GM19467 (cell line): ENCODE data around the gene FGA.

Source experiments
- ATAC-seq: cut with Tn5 transposase; IDR thresholded peaks from one replicate; pipeline ENCODE4 v1.9.1; 2021; ENCODE audit warnings: mild to moderate bottlenecking, moderate library complexity; ENCODE audit not compliant: unreplicated experiment

FGA gene

DNA sequence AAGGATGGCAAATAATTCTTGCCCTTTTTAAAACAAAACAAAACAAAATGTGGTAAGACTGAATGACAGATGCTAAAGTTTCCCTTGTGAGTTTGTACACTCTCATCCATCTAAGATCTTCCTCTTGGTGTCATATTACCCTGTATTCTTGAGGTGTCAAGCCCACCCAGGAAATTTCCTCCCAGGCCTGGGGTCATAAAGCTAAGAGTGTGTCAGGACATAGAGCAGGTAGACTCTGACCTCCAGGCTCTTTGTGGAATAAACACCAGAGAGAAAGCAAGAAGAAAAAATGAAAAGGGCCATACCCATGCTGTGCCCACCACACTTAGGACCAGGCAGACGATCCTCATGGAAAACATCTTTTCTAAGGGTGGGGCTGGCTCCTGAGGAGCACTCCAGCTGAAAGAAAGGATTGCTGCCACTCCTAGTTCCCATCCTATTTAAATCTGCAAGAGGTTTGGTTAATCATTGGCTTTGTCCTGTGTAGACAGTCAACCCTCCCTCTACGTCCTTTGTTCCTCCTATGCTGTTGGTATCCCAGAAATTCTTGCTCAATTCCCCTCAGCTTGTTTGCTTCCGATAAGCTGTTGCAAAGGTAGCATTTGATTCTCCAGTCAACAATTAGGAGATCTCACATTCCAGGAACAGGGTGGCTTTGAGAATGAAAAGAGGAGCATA is at the start of gene FGA:
FGA (minus strand) TSS at position 414 of the 678 bp plus-strand sequence; CDS start at position 359, 55 bp downstream.
- ATAC-seq, result no peak

DNA sequence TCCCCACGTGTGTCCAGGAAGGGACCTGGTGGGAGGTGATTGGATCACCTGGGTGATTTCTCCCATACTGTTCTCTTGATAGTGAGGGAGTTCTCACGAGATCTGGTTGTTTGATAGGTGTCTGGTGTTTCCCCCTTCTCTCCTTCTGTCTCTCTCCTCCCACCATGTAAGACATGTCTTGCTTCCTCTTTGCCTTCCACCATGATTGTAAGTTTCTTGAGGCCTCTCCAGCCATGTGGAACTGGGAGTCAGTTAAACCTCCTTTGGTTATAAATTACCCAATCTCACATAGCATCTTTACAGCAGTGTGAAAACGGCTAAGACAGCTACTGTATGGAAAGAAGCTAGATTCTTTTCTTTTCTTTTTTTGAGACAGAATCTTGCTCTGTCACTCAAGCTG is 43.5 kb upstream of the FGA start:
- ATAC-seq, result no peak

DNA sequence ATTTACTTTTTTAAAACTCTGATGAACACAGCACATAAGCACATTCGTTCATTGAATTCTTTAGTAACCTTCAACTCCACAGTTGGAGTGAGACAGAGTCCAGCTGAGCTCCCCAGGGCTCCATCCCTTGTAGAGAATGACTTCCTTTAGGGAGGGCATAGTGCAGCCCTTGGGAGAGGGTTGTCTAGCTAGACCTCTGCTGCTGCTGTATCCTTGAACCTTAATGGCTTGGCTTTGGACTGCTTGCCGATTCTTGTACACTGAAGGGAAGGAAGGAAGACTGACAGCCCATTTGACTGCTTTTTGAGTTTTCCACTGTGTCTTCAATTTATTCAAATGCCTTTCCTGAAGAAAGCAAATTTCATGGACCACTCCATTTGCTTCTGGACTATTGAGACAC is 41.3 kb upstream of the FGA start:
- ATAC-seq, result no peak

DNA sequence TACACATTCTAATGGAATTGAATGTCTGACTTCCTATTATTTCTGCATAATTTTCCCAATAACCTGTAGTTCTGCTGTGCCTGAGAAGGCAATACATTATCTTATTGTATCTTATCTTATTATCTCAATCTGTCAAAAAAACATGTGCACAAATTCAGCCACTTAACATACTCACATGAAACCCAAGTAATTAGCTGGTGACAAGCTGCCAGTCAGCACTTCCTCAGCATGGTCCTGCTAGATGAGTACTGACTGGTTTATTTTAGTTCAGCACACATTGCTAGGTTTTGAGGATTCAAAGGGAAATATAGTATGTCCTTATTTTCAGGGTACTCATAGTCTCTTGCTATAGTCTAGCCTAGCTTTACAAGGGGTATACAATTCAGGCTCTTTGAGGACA is 39.8 kb upstream of the FGA start:
- no peak for ATAC-seq

DNA sequence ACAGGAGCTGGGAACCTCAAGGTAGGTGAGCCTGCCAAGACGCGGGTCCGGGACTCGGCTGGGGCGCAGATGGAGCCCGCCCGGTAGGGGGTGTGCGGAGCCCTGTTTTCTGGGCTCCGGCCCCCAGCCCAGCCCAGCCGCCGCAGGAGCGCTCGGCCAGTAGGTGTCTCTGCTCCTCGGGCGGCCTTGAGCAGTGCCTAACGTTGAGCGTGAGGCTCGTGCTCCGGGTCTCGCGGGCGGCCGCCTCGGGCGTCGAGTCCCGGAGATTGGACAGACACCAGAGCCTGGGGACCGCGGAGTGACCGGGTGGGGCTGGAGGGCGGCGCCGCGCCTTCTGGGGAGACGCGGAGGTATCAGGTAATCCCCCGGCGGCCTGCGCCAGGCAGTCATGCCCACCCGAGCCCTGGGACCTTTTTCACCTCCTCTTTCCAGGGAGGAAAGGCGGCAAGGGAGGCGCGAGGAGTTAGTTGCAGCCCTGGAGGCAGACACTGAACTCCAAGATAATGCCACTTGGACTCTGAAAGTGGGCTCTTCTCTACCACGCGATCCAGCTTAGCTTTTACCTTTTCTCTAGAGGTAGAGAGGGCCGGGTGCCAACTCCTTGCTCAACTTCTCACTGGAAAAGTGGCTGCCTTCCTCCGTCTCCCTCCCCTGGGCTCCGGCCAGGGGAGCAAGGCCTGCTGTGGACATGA is 36.4 kb upstream of the FGA start:
- ATAC-seq, result peak; percentile 97

DNA sequence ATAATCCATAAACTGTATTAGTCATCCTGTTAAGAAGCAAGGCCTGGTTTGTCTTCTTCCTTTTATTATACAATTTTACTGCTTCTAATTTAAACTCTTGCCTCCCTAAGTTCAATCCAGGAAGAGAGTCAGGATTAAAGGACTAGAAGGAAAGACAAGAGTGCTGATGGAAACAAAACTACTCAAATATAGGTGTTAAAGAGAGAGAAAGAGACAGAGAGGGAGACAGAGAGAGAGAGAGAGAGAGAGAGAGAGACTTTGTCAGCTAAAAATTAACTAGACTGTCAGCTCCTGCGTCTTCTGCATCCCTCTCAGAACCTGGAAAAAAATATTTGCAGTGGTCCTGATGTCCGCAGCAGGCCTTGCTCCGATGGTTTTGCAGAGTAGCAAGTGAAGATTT is 35.4 kb upstream of the FGA start:
- no peak for ATAC-seq

DNA sequence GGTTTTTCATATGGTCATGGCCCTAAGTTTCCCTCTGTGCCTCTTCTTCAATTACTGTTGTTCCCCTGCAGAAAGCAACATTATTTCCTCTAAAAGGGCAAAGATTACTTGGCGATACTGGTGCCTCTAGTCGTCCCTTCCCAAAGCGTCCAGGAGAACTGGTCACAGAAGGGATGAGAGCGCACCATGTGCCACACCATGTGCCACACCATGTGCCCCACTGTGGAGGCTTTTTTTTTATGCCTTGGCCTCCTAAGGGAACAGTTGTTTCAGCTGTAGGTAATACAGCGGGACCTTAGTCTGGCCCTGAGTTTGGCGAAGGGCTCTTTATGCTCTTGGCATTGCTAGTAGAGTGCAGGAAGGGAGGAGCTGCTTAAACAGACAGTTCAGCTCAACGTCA is 33.5 kb upstream of the FGA start:
- ATAC-seq, result no peak

DNA sequence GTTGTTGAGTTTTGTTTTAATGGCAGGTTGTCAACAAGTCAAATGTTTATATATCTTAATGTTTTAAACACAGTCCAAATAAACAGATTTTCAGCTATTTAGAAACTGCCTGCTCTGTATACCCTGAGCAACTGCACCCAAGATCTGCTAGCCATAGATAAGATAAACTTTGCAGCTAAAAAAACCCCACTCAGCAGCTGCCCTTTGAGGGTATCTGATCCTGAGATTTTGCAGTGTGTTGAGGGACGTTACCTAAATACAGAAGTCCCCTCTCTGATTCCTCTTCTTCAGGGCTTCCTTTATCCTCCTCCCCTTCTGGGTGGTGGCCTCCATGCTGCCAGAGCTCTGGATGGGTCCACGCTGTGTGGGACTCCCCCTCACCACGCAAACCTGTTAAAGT is 32.9 kb upstream of the FGA start:
- no peak for ATAC-seq

DNA sequence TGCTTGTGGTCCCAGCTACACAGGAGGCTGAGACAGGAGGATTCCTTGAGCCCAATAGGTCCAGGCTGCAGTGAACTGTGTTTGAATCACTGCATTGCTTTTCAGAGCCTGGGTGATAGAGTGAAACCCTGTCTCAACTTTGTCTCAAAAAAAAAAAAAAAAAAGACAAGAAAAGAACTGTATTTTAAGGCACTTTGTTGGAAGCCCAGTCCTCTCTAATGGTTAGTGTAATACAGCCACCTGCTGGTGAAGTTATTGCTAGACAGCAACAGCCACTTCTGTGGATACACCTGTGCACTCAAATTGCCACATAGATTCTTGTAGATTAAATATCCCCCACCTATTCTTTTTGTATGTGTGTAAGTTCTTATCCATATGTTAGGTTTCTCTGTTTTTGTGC is 32.1 kb upstream of the FGA start:
- ATAC-seq, result peak; percentile 47

DNA sequence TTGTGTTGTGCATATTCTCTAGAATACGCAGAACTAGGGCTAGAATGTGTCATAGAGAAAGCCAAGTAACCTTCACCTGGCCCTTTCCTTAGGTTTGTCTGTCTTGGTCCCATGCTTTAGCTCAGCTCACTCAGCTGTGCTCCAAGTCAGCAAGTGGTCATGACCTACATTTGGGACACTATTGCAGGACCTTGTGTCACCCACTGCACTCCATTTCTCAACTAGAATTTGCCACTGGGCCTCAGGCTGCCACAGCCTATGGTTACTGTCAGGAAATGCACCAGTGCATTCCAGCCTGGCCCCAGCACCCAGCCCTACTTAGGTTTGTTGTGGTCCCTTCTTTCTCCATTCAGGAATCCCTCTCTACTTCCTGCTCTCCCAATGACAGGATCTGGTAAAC is 29.6 kb upstream of the FGA start:
- ATAC-seq, result no peak

DNA sequence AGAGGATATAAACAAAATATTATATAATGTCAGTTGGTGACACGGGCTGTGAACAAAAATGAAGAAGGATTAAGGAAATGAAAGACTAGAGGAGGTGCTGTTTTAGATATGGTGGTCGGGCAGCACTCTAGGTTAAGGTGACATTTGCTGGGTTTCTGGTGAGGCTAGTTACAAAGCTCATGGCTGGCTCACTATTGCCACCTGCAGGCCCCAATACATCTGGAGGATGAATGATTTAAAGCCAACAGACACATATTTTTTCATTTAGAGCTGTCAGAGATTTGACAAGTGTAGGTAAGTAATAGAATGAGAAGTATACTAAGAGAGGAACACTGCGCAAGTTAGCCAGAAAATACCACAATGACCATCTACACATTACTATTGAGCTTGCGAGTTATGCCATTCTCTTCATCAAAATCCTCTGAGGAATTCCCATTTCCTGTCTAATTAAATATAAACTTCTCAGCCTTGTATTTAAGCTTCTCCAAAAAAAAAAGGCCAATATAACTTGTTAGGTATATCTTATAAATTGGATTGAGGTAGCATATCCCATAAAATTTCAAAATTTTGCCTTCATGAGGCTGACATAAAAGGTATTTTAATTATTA is 28.3 kb upstream of the FGA start:
- ATAC-seq, result peak; percentile 56

DNA sequence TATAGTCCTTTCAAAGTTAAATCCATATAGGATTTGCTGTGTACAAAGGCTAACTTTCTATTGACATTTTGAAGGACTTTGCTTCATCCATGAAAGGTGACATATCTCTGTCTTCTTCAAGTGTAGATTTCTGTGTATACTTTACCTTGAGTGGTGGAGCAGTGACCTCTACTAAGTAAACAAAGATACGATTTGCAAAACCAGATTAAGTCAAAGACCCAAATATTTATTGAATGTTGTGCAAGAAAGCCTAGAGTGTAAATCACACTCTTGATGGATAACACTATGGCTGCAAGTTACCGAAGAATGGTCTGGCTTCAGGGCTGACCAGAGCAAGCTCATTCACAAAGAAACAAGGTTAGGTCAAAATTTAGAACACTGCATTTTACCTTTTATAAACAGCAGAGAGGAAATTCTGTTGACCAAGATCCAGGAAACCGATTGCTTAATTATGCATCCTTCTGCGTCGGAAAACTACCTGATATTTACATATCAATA is 27.3 kb upstream of the FGA start:
- no peak for ATAC-seq

DNA sequence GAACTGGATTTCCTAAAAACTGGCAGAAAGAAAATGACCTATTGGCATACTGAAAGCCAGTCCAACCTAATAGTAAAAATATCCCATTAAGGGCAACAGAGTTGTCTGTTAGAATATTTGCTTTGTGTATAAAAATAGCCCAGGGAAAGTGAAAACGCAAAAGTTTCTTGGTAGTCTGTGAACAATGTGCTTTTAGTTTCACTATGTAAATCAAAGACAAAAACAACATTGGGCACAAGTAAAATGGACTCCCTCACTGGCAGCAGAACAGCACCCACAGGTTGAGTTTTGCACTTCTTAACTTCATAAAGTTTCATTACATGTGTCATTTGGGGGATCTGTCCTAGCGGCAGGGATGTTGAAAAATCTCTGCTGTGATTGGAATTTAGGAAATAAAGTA is 26.2 kb upstream of the FGA start:
- peak; percentile 97 for ATAC-seq

DNA sequence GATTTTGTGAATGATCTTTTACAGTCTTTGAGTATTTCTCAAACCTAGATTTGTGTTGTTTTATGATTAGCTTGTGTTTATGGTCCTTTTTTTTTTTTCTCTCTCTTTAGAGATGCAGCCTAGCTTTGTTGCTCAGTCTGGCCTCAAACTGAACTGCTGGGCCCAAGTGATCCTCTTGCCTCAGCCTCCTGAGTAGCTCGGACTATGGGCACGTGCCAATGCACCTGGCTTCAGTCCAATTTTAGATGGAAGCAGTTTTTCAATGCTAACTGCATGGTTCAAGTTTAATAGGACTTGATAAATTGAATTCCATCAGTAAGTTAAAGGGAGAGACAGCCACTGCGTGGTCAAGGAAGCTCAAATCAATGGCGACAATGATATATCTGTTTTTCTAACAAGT is 25.7 kb upstream of the FGA start:
- ATAC-seq, result no peak

DNA sequence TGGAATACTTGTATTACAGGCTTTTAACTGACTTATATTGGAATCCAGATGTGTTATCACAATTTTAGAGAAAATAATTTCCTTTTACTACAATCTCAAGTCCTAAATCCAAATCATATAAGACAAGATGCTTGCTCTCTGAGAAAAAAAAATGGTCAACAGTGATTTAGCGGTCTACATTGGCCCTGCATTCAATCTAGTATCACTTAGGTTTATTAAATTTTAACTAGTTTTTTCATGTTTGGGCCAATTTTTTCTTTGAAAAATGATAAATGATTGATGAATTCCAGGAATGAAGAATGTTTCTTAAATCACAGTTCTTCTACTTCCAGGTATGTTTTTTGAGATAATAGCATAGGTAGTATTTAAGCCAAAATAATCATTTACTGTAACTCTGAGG is 24.7 kb upstream of the FGA start:
- no peak for ATAC-seq

DNA sequence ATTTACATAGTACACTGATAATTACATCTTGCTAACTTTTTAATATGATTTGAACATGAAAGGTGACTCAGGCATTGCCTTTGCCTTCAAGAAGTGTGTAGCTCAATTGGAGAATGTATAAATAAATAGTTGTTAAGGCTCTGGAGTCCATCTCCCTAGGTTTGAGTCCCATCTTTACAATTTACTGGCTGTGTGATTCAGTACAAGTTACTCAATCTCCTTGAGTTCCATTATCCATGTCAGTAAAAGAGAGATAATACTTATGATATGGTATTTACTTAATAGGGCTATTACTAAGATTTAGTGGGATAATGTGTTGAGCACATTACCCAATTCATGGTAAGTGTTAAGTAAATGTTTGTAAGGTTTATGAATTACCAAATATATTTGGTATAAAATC is 23.8 kb upstream of the FGA start:
- ATAC-seq, result no peak

DNA sequence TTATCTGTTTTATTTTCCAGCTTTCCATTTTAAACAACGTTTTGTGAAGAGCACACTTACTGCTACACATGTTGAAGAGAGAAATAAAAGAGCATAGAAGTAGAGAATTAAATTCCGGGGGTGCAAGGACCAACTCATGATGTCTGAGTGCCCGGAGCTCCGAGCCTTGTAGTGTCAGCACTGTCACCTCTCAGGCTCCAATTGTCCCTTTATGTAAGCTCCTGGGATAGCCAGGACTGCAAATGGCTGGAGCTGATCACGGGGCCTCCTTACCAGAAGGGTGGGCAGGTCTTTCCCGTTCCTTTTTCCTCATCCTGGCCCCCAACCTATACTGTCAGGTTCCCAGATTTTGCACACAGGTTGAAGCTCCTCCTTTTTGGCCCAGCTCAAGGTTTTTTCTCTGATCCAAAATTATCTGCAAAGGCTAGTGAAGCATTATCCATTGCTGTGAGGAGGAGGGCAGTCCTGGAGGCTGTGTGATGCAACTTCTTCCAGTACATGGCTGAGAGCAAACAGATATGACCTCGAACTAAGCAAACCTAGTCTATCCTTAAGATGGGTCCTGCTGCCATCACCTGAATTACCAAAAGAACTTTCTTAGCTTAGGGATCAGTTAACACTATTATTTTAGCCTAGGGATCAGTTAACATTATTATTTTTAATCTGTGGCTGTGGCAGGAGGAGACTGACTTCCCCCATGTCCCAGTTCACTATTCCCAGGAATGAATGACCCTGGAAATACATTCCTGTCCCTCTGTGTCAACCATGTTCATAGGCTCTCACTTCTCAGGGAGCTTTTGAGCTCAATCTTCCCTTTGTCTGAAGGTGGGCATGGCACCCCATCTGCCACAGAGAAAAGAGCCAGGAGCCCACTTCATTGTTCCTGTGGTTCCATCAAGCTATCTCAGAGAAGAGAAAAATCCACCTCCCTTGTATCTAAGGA is 22.2 kb upstream of the FGA start, which contains the start of gene FGG:
FGG (minus strand) TSS at position 185 of the 943 bp plus-strand sequence; CDS start at position 138, 47 bp downstream.
- ATAC-seq, result no peak

DNA sequence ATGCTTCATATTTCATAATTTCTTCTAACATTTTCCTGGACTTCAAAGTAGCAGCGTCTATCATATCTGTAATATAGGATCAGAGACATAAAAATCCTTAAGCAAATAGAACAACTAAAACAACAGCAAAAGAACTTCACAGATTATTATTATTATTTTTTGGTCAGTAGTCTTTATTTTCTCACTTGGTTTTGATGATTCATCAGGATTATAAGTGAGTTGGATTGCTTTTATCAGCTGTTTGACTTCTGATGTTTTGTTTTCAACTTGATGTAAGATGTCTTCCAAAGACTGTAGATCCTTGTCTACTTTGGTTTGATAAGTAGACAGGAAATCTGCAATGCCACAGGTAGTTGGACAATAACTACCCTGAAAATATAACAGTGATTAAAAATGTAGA is 21.3 kb upstream of the FGA start:
- no peak for ATAC-seq

DNA sequence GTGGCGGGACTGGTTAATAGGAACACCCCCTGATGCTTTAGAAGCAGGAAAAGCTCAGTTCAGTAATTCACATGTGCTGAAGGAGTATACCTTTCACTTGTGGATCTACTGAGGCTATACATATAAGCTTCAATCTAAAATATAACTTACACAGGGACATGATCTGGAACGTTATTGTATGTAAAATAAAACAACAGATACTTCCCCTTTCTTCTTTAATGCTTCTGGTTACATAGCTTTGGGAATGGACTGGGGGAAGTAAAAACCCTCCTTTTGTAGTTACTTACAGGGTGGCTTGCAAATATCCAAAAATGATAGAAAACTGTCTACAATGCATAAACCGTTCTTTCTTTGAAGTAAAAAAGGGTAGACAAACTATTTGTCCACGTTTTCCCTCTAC is 20.0 kb upstream of the FGA start:
- ATAC-seq, result no peak

DNA sequence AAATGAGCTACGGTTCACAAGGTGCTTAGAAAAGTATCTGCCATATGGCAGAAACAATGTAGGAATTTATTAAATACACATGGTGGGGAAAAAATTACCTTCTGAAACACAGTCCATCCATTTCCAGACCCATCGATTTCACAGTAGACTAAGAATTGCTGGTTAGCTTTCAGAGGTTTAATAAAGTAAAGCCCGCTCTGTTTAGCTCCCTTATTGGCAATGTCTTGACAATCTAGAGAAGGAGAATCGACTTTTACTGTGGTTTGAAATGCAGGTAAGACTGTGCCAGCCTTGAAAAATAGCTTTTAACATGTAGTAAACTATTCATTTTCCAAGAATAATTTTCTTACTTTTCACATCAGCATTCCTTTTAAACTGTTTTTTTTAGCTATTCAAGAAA is 19.0 kb upstream of the FGA start:
- no peak for ATAC-seq
